SKM-1 treated with dmso at 0.1 percent for 144 hours (cell line): ENCODE measurements around the gene DOCK10.

Experiments used
- DNase-seq: peaks from one replicate; lab custom pipeline; 2025; ENCODE audit not compliant: unreplicated experiment; lab: John Stamatoyannopoulos, UW

Gene DOCK10

GRCh38 chr2:224846686-224847085 lies 195.6 kb downstream of the DOCK10 start:
- DNase-seq: no peak

- DNase-seq: no peak
Observed at GRCh38 chr2:224846161-224846560, 196.1 kb downstream of the DOCK10 start.

GRCh38 chr2:224843141-224843540 lies 199.1 kb downstream of the DOCK10 start:
- no peak for DNase-seq

- no peak for DNase-seq
Observed at GRCh38 chr2:224841910-224842309, 200.4 kb downstream of the DOCK10 start.

DNA sequence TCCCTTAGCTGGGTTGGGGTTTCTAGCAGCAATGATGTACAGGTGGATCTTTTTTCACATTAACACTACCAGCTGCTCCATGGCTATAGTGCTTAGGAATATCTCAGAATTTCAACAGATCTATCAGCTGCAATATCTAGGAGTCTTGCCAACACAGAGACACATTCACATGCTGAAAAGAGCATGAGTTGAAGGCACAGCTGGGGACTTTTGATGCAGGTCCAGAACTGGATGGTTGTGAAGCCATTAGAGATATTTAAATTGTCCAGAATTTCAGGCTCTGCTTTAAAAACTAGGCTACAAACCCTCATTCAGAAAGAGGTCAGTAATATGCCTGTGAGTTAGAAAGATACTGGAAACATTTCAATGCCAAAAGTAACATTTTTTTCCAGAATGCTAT lies 203.9 kb downstream of the DOCK10 start:
- no peak for DNase-seq

GRCh38 chr2:224837558-224837957 lies 204.7 kb downstream of the DOCK10 start:
- no peak for DNase-seq

- no peak for DNase-seq
Observed at GRCh38 chr2:224837066-224837465, 205.2 kb downstream of the DOCK10 start.

GRCh38 chr2:224836263-224836662 lies 206.0 kb downstream of the DOCK10 start:
- no peak for DNase-seq

- no peak for DNase-seq
Observed at GRCh38 chr2:224835405-224835804, 206.9 kb downstream of the DOCK10 start.

DNA sequence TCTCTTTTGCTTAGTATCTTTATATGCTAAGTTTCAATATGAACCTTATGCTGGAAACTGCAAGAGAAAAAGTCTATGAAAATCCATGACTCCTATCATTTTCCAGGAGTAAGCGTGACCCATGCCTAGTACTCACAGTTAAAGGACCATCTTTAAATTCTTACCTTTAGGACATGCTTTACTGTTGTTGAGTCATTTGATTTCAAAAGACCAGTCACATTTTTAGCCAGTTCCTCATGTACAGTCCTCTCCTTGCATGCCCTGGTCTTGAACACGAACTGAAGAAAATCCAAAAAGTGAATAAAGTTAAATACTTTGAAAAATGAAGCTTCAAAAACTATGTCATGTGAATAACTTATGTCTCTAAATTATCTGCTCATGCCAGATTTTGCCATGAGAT lies 208.3 kb downstream of the DOCK10 start:
- no peak for DNase-seq

GRCh38 chr2:224832207-224832606 lies 210.1 kb downstream of the DOCK10 start:
- no peak for DNase-seq

- no peak for DNase-seq
Observed at GRCh38 chr2:224831530-224831929, 210.7 kb downstream of the DOCK10 start.

DNA sequence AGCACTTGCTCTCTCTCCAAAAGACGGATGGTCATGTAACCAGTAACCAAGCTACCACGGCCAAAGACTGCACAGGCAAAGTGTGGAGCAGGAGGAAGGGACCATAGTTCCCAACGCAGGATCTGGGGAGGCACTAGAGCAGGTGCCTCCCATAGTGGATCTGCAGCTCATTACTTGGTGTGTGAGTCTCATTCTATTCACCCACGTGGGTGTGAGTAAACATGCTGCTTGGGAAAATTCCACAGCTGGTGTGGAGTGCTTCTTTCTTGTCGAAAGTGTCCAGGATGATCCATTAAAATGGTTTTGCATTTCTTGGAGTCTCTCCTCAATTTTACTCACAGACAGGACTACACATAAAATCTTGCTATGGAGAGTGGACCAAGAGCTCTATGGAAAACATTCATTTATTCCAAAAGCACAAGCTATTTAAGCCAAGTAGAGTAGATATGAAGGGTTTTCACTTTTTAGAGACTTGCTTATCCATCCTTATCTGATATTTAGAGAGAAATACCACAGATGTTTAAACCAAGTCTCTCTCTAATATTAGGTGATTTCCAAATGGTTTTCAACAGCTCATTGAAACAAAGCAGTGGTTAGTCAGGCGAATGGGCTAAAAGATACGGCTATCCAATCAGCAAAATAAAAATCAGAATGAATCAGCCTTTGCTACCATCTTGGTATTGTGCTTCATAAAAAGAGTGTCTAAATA lies 221.8 kb downstream of the DOCK10 start:
- DNase-seq: no peak

DNA sequence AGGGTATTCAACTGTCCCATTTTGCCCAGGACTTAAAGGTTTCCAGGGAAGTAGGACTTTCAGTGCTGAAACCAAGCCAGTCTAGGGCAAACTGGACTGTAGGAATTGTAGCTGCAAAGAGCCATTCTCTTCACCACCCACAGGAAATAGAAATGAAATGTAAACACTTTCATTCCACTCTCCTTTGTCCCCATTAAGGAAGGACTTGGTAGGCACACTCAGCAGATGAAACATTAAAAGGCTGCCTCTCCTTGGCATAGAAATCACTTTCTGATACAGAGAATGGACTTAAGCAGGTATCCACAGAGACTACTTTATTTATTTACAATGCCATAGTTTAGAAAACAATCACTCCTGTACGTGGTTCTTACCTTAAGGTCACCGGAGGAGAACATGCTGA lies 223.2 kb downstream of the DOCK10 start:
- no peak for DNase-seq

DNA sequence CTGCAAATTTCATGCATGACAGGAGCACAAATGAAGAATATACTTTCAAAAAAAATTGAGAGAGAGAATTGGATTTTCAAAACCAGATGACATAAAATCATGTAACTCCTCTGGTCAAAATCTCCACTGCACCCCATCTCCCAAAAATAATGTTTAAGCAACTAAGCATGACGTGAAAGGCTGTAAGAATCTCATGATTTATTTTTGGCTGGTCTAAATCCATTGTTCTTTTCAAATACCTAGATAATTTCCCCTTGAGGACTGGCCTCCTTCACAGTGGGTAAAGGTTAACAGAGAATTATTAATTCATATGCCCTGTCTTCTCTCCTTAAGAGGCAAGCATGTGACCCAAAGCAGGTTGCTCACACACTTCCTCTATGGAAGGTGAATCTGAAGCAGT lies 224.6 kb downstream of the DOCK10 start:
- DNase-seq: no peak

- no peak for DNase-seq
Observed at GRCh38 chr2:224816816-224817215, 225.5 kb downstream of the DOCK10 start.

- DNase-seq: no peak
Observed at GRCh38 chr2:224813578-224813977, 228.7 kb downstream of the DOCK10 start.

DNA sequence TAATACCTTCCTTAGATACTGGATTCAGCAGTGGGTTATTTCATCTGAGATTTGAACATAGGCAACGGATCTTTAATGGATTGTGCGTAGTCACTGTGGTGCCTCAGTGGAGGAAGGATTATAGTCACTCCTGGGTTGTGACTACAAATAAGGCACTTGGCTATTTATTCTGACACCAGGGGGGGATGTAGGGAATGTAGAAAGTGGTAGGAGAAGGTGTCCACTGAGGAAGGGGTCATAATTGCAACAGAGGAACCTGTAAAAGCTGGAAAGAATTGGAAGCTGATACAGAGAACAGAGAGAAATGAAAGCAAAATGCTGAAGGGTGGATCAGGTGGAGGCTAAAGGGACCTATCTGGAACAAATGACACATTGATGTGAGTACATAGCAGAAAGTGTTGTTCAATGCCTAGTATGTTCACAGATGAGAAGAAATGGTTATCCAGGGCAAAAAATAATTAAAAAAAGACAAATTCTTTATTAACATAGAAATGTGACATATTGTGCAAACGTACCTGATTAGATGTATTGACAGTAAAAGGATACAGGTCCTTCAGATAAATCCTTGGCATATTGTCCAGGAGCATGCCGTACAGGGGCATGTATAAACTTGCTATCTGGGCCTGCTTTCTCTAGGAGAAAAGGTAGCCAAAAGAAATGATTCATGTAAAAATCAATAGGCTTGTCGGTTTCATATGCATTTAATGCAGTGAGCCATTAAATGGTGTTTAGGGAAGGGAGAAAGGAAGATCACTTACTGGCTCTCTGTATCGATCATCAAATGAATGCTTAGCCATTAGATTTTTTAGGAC lies 234.9 kb downstream of the DOCK10 start:
- DNase-seq: no peak

- no peak for DNase-seq
Observed at GRCh38 chr2:224803930-224804329, 238.3 kb downstream of the DOCK10 start.

DNA sequence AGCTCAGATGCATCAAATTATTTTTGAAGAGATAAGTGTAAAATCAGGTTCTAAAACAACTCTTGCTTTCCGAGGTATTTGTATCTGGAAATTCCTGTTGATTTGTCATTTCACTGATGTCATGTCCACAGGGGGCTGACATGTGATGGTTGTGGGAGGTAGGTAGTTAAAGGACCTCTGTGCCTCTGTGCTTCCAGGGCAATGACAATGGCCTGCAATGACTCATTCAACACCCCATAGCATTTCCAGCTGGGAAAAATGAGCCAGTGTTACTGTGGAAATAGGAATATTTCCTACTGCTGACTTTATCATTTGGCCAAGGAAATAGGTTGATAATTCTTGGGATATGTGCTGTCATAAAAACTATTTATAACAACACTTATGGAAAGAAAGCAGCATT lies 239.9 kb downstream of the DOCK10 start:
- no peak for DNase-seq

DNA sequence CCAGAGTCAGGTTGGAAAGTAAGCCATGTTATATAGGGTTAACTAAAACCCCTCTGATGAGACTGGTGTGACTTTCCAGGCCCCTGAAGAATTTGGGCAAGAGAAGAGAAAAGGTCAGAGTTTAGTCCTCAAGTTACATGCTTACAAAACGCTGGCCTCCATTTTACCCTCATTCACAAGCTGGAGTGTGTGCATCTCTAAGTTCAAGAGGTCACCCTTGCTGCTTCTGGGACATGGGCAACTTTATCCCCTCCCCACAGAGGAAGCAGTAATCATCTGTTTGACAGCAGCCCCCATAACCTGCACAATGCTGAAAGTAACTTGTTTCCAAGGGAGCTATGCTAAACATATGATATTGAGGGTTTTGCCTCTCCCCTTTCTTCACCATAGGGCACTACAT lies 240.9 kb downstream of the DOCK10 start:
- DNase-seq: no peak

DNA sequence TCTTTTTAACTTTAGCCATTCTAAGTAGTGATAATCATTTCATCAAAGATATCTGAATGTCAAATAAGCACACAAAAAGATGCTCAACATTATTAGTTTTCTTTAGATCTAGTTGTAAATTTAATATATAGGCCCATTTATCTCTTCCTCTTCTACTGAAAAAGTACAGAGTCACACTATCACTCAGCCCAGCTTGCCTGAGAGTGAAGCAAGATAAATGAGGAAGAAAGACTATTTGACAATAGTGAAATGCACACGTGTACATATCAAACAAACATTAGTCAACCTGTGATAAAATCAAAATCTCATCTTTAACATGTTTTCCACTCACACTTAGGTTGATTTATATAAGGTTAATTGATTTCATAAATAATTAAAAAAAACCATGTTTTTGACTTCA lies 242.6 kb downstream of the DOCK10 start:
- DNase-seq: no peak

GRCh38 chr2:224798180-224798579 lies 244.1 kb downstream of the DOCK10 start:
- no peak for DNase-seq
